ENCODE measurements around the gene TRPC3.

The TRPC3 gene

DNA sequence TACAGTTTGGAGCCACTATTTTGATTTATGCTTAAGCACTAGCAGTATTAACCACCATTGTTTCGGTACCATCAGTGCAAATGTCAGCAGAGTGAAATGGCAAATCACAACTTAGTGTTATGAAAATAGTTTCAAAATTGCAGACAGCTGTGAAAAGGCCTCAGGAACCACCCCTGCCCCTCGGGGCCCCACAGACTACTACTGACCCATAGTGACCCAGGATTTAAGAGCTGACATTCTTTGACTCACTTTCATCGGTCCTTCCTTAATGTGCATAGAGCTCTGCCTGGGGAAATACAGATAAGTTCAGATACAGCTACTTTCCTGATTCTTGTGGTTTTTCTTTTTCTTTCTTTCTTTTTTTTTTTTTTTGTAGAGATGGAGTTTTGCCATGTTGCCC is 78.3 kb downstream of the TRPC3 start:
- DNase-seq (ENCODE audit: low read depth): no peak

DNA sequence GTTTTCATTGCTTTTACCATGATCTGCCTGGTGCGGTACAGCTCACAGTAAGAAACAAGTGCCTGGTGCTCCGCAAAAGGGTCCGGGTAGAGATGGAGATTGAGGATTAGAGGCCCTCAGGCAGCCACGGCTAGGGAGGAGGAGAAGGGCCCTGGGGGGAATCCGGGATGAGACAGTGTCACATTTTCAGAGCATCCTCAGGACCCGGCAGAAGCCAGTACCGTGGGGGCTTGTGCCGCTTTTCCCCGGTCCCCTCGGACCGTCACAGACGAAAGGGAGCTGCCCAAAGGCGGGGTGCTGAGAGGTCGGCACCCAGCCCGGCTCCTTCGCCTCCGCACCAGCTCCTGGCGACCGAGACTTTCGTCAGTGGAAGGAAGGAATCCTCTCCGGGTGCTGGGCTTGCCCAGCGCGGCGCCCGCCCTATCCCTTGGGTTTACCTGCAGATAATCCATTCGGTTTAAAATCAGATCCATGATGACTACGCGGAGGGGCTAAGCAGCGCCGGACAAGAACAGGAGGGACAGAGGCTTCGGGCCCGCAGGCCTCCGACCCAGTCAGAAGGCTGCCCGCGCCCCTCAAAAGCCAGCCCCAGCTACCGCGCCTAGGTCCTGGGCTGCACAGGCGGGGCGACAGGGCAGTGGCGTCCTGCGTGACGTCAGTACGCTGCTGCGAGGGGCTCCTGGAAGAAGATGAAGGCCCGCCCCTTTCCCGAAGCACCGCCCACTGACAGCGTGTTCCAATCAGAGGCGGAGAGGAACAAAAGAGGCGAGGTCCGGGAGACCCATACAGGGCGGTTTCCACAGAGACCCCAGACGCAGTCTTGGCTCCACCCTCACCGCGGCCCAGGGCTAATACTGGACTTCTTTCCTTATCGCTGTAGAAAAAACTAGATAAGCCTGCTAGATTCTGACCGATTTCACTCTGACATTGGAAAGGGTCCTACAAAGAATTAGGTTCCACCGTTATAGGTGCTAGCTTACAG is 81.7 kb downstream of the TRPC3 start, which contains the start of gene BBS7:
BBS7 (minus strand) TSS at position 634 of the 982 bp plus-strand sequence; CDS start at position 473, 161 bp downstream.
- peak; percentile 85 for DNase-seq (ENCODE audit: low read depth)

DNA sequence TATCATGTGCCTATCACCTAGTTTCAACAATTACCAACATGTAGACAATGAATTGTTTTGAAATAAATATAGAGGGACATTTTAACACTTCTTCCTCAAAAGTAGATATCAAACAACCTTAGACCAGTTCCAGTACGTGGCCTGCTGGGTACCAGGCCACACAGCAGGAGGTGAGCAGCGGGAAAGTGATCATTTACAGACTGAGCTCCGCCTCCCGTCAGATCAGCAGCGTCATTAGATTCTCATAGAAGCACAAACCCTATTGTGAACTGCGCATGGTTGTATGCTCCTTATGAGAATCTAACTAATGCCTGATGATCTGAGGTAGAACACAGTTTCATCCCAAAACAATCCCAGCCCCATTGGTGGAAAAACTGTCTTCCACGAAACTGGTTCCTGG is 88.1 kb downstream of the TRPC3 start:
- no peak for DNase-seq (ENCODE audit: low read depth)

DNA sequence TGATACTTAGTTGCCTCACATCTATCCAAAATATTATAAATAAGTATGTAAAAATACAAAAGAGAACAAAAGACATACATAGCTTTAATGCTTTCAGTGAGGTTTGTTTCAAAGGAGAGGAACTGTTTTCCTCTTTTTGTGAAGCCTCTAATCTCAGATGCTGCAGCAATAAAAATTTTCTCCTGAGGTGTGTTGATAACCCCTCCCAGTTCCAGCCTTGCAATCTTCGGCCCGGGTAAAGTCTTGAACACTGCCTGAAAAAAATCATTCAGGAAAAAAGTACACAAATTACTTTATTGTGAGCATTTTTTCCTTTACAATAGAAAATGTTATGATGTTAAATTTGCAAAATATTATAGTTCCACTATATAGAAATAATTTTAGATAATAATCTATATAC is 90.4 kb downstream of the TRPC3 start:
- DNase-seq (ENCODE audit: low read depth): no peak

DNA sequence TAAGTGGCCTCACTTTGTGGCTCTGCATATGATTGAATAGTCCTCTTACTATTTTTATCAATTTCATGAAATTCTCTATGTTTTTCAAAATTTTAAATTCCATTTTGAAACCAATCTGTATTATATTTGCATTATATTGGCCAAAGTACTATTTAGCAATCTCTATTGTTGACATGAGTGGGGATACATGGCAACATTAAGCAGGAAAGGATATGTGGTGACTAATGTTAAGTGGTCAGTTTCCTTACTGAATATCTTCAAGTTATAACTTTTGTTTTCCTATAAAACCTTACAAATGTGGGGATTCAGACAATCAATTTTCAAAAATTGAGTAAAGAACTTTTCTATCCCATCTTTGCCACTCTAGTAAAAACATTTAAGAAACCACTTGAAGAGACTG is 91.7 kb downstream of the TRPC3 start:
- DNase-seq (ENCODE audit: low read depth): no peak

DNA sequence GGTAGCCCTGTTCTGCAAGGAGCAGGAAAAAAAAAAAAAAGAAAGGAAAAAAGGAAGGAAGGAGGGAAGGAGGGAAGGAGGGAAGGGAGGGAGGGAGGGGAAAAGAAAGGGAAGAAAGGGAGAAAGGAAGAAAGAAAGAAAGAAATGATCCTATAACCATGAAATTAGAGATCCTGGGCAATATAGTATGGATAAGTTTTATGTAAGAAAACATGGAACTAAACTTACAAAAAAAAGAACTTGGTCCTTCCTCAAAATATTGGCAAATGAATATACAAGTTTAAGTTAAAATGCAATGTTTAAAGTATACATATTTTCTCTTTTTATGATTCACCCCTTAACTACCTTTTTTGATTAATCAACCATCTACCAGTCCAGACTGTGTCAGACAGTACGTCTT is 100.5 kb downstream of the TRPC3 start:
- DNase-seq (ENCODE audit: low read depth): no peak

DNA sequence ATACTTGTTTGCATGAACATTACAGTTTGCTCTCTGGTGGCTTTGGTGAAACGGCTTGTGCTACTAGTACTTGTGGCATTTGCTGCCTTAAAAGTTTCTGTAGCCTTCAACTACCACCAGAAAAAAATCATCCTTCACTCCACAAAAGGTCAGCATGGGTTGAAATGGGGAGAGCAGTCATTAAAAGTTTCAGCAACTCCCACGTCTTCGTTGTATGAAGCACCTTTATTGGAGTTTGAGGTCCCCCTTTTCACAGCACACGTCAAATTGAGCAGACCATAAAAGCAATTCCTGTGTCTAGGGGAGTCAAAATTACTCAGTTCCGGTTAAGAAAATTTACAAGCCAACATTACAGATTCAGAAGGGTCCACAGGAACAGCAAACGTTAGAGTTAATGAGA is 105.2 kb downstream of the TRPC3 start:
- DNase-seq (ENCODE audit: low read depth): no peak

DNA sequence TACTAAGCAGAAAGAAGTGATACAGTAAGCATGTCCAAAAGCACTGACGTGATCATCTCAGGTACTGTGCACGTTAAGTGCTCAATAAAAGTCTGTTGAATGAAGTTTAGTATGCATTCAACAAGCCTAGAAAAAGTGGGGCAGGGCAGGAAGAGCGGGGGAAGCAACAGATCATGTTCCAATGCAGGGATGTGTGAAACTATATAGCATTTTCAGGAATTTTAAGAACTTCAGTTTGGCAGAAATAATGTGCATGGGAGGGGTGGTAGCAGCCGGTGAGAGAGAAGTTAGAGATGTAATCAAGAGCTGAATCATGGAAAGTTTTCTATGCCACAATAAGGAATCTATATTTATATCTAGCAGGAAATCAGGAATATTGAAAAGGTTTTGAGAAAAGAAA is 109.0 kb downstream of the TRPC3 start:
- no peak for DNase-seq (ENCODE audit: low read depth)

DNA sequence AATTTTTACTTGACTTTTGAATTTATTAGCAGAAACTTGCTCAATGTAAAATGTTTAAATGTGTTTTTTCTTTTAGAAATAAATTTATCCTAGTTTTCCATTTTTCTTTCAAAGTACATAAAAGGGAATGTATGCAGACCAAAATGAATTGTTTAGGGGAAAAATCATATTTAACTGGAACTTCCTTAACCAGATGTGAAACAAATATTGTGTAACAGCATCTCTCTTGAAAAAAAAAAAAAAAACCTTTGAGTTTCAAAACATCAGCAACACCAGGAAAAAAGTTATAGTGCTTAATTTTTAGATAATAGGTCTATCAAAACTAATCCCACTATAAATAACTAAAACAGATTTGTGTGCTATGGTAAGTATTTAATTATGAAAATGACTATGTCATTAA is 113.7 kb downstream of the TRPC3 start:
- DNase-seq (ENCODE audit: low read depth): no peak

DNA sequence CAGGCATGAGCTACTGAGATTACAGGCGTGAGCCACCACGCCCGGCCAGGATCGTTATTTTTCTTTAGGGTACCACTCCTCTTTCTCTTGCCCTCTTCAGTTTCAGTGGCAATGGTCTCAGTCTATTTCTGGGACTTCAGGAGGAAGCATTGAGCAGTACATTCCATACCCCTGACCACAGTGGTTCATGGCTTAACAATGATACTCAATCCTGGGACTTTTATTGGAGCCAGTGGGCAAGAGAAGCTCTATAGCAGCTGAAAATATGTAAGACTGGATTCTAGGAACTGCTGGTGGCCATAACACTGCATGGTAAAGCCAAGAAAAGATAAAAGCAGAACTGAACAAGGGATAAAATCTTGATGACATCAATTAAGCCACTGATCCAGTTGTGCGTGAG is 122.3 kb downstream of the TRPC3 start:
- DNase-seq (ENCODE audit: low read depth): no peak

Data from stimulated activated CD8-positive, alpha-beta memory T cell treated with anti-CD3 and anti-CD28 coated beads, Interleukin-15, amount 100 ng/mL, for 24 hours (primary cell).